HG03571 (cell line): ENCODE results near the gene NEK8.
"Not testable (repeated sequence)": the region's sequence is repeated elsewhere in the genome, so short reads cannot be mapped to it uniquely, and the experiment has no call there.

ENCODE experiments used
- ATAC-seq: cut with Tn5 transposase; IDR thresholded peaks from one replicate; pipeline ENCODE4 v1.9.1; 2021; ENCODE audit not compliant: unreplicated experiment

NEK8 gene

GRCh38 chr17:28760601-28761562 is 32.3 kb downstream of the NEK8 start:
- no peak for ATAC-seq

- ATAC-seq: no peak
Observed at GRCh38 chr17:28763137-28763799, 34.7 kb downstream of the NEK8 start.

- ATAC-seq: no peak
Observed at GRCh38 chr17:28763804-28764266, 35.2 kb downstream of the NEK8 start.

GRCh38 chr17:28765038-28765437 is 36.5 kb downstream of the NEK8 start:
- ATAC-seq: no peak

GRCh38 chr17:28773736-28774135 is 45.1 kb downstream of the NEK8 start:
- no peak for ATAC-seq

DNA sequence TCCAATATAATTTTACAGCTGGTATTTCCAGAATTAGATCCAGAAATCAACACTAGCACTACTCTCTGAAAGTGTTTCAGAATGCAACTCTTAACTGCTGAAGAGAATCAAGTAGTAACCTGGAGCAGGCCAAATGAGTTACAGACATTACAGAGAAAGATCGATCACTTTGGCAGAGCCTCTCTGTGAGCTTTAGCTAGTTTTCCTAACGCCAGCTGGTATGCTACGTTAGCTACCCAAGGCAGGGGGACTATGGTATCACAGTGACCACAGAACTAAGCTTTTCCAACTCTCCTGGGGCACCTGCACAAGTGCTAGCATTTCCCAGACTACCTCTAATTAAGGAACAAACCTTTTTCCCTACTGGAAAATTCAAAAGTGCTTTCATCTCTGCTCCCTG is 45.6 kb downstream of the NEK8 start:
- ATAC-seq: no peak

DNA sequence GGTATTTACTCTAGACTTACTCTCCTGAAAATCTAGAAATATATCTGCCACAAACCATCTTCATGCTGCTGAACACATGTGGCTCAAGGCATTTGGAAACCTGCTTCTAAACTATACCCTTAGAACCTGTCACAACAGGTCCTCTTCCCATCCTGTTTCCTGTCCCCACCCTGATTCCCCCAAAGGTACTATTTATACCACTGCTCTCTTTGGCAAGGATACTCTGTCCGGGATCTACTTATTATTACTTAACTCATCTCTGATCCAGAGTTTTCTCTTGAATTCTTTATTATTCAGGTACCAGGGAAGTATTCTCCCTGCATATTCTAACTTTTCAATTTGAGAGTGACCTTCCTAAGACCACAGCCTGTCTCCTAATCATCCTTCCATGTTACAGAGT is 48.6 kb downstream of the NEK8 start:
- ATAC-seq: no peak

GRCh38 chr17:28779601-28780000 is 51.0 kb downstream of the NEK8 start:
- not testable (repeated sequence) for ATAC-seq

DNA sequence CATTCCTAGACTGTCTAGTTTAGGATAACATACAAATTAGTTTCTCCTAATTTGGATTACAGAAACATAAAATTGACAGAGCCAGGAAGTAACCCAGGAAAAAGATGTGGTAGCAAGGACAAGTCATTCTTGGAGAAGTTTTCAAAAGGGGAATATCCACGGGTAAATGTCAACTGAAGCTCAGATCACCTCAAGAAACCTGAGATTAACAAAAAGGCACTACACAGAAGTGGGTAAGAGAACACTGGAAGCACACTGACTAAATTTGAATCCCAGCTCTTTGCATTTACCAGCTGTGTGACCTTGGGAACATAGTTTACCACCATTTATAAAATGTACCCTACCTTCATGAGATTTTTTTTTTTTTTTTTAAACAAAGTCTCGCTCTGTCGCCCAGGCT is 54.6 kb downstream of the NEK8 start:
- no peak for ATAC-seq

- no peak for ATAC-seq
Observed at GRCh38 chr17:28788100-28788499, 59.5 kb downstream of the NEK8 start.
